Measurements from ENCODE around the gene C5orf15.
"Not testable (repeated sequence)": the region's sequence is repeated elsewhere in the genome, so short reads cannot be mapped to it uniquely, and the experiment has no call there.

Gene C5orf15

DNA sequence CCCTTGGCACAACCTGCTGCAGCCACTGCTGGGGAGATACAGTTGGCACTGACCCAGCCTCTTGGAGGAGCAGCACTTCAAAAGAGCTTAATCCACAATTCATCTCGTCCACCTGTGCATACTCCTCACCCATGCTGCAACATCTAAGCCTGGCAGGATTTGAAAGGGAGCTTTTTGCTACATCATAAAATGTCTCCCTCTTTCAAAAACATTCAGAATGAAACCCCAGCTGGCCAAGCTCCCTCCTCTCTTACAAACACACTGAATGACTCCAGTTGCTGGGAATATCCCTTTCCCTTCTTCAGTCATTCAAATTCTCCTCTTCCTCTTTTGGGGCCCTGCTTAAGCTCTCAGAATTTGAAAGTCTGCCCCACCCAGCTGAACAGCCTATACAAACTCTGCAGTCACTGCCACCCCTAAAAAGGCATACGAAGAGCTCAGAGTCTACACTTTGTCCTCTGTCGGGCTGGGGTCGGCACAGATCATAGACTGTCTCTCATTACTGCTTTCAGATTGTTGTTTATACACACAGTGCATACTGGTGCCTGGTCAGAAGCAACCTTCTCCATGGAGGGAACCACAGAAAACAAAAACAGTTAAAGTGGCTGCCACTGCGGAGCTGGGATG lies 8.8 kb upstream of the C5orf15 start:
- H3K4me3 ChIP-seq (ENCODE audit: low read depth, low read length) = no peak overlapping the region
- TF ChIP-seq, protein P1, sequence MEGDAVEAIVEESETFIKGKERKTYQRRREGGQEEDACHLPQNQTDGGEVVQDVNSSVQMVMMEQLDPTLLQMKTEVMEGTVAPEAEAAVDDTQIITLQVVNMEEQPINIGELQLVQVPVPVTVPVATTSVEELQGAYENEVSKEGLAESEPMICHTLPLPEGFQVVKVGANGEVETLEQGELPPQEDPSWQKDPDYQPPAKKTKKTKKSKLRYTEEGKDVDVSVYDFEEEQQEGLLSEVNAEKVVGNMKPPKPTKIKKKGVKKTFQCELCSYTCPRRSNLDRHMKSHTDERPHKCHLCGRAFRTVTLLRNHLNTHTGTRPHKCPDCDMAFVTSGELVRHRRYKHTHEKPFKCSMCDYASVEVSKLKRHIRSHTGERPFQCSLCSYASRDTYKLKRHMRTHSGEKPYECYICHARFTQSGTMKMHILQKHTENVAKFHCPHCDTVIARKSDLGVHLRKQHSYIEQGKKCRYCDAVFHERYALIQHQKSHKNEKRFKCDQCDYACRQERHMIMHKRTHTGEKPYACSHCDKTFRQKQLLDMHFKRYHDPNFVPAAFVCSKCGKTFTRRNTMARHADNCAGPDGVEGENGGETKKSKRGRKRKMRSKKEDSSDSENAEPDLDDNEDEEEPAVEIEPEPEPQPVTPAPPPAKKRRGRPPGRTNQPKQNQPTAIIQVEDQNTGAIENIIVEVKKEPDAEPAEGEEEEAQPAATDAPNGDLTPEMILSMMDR (IDR thresholded peaks at IDR 0.05; ENCODE audit: low read depth, low read length, missing control alignments) = no peak
- in situ Hi-C loops (cut with HindIII; ENCODE audit: low sequenced_read_pairs) = loop anchor here (25.0 kb wide), 1 partner anchor 890 kb away; no protein-coding TSS in a partner anchor
- DNase-seq (ENCODE audit: low read depth) = no peak

DNA sequence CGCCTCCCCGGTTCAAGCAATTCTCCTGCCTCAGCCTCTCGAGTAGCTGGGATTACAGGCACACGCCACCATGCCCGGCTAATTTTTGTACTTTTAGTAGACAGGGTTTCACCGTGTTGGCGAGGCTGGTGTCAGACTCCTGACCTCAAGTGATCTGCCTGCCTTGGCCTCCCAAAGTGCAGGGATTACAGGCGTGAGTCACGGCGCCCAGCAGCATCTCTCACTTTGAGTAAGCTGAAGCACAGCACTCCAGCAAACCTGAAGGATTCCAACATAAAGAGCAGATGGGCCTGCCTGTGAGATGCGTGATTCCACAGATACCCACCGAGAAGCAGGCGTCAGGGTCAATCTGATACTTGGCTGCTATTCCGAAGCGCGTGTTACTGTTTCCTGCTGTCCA lies 7.1 kb upstream of the C5orf15 start:
- in situ Hi-C loops (cut with HindIII; ENCODE audit: low sequenced_read_pairs) = loop anchor here (25.0 kb wide), 1 partner anchor 888 kb away; no protein-coding TSS in a partner anchor
- not testable (repeated sequence) for DNase-seq (ENCODE audit: low read depth); H3K4me3 ChIP-seq (ENCODE audit: low read depth, low read length)

DNA sequence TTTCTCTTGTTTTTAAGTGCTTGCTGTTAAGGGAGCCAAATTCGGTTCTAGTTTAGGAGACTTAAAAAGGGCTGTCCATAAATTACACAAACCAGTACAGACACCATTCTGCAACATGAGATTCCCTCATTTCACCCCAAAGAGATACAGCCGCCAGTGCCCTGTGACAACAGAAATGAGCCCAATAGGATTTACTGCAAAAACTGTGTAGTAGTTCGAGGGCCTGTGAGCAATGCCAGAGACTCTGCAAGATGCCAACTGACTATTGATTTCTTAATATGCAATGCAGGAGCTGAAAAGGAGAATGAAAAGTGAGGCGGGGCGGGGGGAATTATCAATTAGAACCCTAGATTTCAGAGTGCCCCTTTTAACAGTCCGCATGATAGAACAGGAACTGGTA lies 5.7 kb upstream of the C5orf15 start:
- DNase-seq (ENCODE audit: low read depth) = no peak
- in situ Hi-C loops (cut with HindIII; ENCODE audit: low sequenced_read_pairs) = no loop called here
- TF ChIP-seq, protein P1 (IDR thresholded peaks at IDR 0.05; ENCODE audit: low read depth, low read length, missing control alignments) = no peak
- H3K4me3 ChIP-seq (ENCODE audit: low read depth, low read length) = no peak overlapping the region

DNA sequence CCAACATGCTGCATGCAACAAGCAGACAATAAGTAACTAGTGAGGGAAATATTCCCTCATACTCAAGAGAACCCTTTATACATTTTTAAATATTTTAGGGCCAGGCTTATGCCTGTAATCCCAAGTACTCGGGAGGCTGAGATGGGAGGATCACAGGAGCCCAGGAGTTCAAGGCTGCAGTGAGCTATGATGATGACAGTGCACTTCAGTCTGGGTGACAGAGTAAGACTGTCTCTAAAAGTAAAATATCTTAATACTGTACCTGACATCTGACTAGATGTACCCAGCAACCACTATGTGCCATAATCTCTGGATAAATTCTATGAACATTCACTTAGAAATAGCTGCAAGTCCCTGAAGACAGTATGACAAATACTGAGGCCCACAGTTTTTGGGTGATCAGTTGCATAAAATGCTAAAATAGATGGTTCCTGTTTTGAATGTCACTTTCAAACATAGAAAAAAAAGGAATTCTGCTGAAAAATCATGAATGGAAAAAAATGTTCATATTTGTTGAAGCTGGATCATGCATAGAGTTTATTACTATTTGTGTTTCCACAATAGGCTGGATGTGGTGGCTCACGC lies 2.0 kb upstream of the C5orf15 start:
- DNase-seq (ENCODE audit: low read depth) = no peak
- in situ Hi-C loops (cut with HindIII; ENCODE audit: low sequenced_read_pairs) = no loop called here
- TF ChIP-seq, protein P1 (IDR thresholded peaks at IDR 0.05; ENCODE audit: low read depth, low read length, missing control alignments) = no peak
- no peak overlapping the region for H3K4me3 ChIP-seq (ENCODE audit: low read depth, low read length)

DNA sequence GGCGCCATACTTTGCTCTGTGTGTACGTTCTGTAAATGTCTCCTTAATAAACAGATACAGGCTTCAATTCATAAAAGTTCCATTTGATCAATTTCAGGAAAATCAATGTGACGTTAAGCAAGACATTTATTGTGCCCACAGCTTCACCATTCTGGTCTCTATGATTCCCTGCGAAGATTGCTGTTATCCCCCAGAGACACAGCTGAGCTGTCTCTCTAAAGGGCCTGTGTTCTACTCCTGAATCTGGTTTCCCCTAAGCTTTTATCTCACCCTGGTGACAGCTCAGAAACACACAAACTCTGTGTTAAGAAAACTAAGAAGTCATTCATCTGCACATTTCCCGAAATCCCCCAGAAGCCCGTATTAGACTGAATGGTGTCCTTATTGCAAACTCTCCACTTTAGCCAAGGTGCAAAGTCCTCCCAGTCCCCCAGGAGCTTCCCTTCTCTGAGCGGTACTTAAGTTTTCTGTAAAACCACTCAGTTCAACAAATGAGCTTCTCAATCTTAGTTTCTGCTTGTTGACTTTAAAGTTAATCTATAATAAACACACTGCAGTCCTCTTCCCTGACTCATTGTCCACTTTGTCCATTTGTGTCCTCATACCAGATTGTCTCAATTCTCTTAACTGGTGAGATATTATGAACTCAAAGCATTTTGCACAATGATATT lies 1.4 kb upstream of the C5orf15 start:
- H3K4me3 ChIP-seq (ENCODE audit: low read depth, low read length) = no peak overlapping the region
- no peak for DNase-seq (ENCODE audit: low read depth)
- TF ChIP-seq, protein P1 (IDR thresholded peaks at IDR 0.05; ENCODE audit: low read depth, low read length, missing control alignments) = no peak
- in situ Hi-C loops (cut with HindIII; ENCODE audit: low sequenced_read_pairs) = no loop called here

DNA sequence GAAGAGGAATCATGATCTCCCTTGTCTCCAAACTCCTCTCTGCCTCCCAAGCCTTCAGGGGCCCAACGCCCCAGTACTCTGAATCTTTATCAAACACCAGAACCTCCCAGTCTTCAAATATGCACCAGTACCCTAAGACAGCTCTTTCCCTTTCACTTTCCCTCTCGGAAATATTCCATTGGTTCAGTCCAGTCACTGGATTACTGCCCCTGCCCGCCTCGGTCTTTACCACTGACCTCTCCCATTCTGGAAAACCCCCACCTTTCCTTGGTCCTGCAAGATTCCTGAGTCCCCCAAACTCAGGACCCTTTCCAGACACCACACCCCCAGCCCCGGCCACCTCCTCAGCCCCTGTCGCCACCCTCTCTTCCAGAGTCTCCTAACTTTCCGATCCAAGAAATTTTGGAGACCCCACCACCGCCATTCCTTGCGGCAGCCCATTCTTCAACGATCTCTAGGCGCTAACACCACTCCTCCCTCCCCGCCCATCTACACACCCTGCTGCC lies 674 bp downstream of the C5orf15 start:
- in situ Hi-C loops (cut with HindIII; ENCODE audit: low sequenced_read_pairs) = no loop called here
- no peak for DNase-seq (ENCODE audit: low read depth)
- H3K4me3 ChIP-seq (ENCODE audit: low read depth, low read length) = peak overlapping the region; percentile 86
- TF ChIP-seq, protein P1 (IDR thresholded peaks at IDR 0.05; ENCODE audit: low read depth, low read length, missing control alignments) = no peak

DNA sequence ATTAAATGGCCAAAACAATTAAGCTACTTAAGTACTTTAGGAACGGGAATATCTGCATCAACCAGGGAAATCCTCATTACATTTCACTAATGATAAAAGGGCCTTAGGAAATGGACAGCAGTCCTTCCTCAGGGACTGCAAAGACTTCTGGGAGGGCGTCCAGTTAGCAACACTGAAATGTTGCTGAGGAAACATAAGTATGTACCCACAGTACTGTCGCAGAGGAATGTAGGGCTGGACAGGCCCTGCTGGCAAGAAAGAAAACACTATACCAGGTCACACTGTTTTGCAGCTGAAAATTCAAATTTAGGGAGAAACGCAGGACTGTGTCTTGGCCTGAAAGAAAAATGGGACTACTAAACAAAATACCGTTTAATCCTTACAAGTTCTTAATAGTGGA lies 1.3 kb downstream of the C5orf15 start:
- peak overlapping the region; percentile 86 for H3K4me3 ChIP-seq (ENCODE audit: low read depth, low read length)
- TF ChIP-seq, protein P1 (IDR thresholded peaks at IDR 0.05; ENCODE audit: low read depth, low read length, missing control alignments) = no peak
- no peak for DNase-seq (ENCODE audit: low read depth)
- in situ Hi-C loops (cut with HindIII; ENCODE audit: low sequenced_read_pairs) = no loop called here

Data from astrocyte of the cerebellum (primary cell).